ENCODE data around the gene SLC27A1.

The SLC27A1 gene

DNA sequence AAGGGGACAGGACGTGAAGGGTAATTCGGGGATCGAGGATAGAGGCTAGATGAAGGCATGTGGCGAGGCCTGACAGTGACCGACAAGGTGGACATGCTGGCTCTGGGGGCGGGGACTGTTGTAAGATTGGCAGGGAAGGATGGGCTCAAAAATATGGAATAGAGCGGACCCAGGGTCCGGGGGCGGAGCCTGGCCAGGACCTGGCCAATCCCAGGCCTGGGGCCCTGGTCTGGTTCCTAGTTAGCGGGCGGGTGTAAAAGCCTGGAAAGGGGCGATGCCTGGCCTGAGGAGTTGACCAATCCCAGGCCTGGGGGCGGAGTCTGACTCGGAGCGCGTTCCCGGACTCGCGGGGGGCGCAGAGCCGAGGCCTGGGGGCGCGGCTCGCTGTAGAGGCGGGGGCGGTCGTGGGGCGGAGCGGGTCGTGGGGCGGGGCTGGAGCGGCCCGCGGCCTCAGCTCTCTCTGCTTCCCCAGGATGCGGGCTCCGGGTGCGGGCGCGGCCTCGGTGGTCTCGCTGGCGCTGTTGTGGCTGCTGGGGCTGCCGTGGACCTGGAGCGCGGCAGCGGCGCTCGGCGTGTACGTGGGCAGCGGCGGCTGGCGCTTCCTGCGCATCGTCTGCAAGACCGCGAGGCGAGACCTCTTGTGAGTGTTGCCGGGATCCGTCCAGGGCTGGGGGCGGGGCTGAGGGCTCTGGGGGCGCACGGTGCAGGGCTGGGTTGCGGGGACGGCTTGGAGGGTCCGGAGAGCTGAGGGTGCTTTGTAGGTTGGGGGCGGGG lies at the start of gene SLC27A1:
Gene SLC27A1, plus strand, starts transcription at position 457 of the 774 bp plus-strand sequence. Its CDS starts 17 bp downstream, at position 474.
- TF ChIP-seq, protein P1, sequence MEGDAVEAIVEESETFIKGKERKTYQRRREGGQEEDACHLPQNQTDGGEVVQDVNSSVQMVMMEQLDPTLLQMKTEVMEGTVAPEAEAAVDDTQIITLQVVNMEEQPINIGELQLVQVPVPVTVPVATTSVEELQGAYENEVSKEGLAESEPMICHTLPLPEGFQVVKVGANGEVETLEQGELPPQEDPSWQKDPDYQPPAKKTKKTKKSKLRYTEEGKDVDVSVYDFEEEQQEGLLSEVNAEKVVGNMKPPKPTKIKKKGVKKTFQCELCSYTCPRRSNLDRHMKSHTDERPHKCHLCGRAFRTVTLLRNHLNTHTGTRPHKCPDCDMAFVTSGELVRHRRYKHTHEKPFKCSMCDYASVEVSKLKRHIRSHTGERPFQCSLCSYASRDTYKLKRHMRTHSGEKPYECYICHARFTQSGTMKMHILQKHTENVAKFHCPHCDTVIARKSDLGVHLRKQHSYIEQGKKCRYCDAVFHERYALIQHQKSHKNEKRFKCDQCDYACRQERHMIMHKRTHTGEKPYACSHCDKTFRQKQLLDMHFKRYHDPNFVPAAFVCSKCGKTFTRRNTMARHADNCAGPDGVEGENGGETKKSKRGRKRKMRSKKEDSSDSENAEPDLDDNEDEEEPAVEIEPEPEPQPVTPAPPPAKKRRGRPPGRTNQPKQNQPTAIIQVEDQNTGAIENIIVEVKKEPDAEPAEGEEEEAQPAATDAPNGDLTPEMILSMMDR (IDR thresholded peaks at IDR 0.05; ENCODE audit: insufficient read depth, low read depth, low read length, missing control alignments), result no peak
- peak within 1 kb of the TSS; percentile 71 for H3K4me3 ChIP-seq (ENCODE audit: low read length)
- peak; percentile 99 for DNase-seq (ENCODE audit: low read depth)

DNA sequence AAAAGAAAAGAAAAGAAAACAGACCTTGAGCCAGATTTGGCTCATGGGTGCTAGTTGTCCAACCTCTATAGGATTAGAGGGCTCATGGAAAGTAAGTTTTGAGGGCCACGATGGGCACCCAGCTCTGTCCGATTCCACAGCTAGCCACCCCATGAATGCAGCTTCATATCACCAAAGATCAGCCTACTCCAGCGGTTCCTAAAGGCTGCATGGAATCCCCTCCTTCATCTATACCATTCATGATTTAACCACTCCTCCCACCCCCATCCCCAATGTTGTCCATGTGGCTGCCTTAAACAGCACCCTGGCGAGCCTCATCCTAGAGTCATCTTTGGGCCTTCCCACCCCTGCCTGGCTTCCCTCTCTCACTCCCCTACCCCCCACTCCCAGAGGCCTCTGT lies 48.4 kb upstream of the SLC27A1 start:
- TF ChIP-seq, protein P1 (IDR thresholded peaks at IDR 0.05; ENCODE audit: insufficient read depth, low read depth, low read length, missing control alignments), result no peak
- DNase-seq (ENCODE audit: low read depth), result no peak
- no peak overlapping the region for H3K4me3 ChIP-seq (ENCODE audit: low read length)

DNA sequence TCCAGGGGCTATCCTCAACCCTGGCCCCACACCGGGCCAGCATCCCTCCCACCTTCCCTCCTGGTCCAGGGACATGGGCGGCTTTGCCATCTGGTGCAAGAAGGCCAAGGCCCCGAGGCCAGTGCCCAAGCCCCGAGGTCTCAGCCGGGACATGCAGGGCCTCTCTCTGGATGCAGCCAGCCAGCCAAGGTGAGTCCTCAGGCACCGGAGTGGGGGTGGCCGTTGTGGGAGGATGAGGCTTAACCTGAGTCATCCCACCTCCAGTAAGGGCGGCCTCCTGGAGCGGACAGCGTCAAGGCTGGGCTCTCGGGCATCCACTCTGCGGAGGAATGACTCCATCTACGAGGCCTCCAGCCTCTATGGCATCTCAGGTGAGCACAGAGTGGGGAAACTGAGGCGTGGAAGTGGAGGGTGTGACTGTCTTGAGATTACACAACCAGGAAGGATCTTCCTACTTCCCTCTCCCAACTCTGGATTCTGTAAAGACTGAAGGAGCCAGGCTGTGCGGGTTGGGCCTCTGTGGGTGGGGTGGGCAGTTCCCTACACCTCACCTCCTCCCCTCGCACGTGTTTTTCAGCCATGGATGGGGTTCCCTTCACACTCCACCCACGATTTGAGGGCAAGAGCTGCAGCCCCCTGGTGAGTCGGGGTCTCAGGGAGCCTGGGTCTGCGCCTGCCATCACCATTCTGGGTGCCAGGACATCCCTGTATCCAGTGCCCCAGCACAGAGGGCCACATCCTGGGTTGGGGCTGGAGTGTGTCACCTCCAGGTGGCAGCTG lies 46.7 kb upstream of the SLC27A1 start:
- peak; percentile 20 for DNase-seq (ENCODE audit: low read depth)
- no peak overlapping the region for H3K4me3 ChIP-seq (ENCODE audit: low read length)
- TF ChIP-seq, protein P1 (IDR thresholded peaks at IDR 0.05; ENCODE audit: insufficient read depth, low read depth, low read length, missing control alignments), result no peak

DNA sequence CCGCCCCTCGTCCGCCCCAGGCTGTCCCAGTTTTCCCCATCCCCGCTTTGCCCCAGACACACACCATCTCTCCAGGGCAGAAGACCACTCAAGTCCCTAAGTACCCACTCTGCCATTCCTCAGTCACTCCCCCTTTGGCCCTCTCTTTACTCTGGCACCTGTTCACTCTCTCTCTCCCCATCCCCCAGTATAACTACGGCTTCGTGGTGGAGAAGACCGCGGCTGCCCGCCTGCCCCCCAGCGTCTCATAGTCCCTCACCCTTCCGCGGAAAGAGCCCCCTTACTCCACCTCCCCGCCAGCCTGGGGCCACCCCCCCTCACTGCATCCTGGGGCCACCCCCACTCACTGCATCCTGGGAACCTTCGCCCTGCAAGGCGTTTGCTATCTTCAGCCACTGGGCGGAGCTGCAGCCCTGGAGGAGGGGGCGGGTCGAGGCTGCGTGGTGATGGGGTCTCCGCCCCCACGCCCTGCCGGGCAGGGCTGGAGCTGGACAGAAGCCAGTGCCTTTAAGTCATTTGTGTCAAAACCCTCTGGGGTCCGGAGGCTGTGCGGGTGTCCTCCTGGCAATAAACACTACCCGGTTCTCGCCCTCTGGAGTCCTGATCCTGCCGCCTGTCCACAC lies 45.5 kb upstream of the SLC27A1 start:
- DNase-seq (ENCODE audit: low read depth), result peak; percentile 36

DNA sequence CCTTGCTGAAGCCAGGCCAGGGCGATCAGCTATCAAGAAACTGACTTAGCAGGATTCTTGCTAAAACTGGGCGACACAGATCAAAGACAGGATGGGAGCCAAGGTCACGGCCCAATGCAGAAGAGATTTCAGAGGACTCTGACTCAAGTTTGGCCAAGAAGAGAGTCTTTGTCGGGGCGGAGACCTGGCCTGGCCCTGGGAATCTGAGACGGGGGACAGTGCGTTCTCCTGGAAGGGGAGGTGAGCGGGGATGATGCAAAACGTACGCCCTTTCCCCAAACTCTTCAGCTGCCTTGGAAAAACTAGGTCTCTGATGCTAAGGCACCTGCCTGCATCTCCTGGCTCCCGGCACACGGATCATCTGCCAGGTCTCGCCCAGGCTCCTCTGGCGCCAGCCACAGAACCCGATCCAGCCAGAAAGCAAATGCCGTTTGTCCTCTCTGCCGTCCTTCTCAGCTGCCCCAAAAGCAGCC lies 40.6 kb upstream of the SLC27A1 start:
- TF ChIP-seq, protein P1 (IDR thresholded peaks at IDR 0.05; ENCODE audit: insufficient read depth, low read depth, low read length, missing control alignments), result no peak
- no peak overlapping the region for H3K4me3 ChIP-seq (ENCODE audit: low read length)
- no peak for DNase-seq (ENCODE audit: low read depth)

More for the DNA sequence above, 45.5 kb upstream of the SLC27A1 start:
- TF ChIP-seq, protein P1 (IDR thresholded peaks at IDR 0.05; ENCODE audit: insufficient read depth, low read depth, low read length, missing control alignments), result peak; percentile 61
- no peak overlapping the region for H3K4me3 ChIP-seq (ENCODE audit: low read length)

DNA sequence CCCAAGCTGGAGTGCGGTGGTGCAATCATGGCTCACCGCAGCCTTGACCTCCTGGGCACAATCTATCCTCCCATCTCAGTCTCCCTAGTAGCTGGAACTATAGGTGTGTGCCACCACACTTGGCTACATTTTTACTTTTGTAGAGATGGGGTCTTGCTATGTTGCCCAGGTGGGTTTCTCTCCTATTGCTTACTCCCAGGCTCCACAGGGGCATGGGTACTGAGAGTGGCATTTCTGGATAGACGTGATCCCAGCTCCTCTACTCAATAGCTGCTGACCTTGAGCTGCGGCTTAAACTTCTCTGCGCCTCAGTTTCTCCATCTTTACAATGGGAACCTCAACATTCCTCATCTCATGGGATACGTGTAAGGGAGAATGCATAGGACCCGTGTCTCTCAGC lies 38.9 kb upstream of the SLC27A1 start:
- TF ChIP-seq, protein P1 (IDR thresholded peaks at IDR 0.05; ENCODE audit: insufficient read depth, low read depth, low read length, missing control alignments), result no peak
- no peak overlapping the region for H3K4me3 ChIP-seq (ENCODE audit: low read length)
- no peak for DNase-seq (ENCODE audit: low read depth)

All from epithelial cell of esophagus (primary cell).